OCI-LY3 (cell line): ENCODE results near the gene OVCA2.

Source experiments
- H2AFZ ChIP-seq: fragments of 200-600, 300-600 bp; shearing (Covaris generic); 2 replicates; pipeline ENCODE4 v1.6.0; 2014; ENCODE audit warnings: antibody characterized with exemption, low read depth, low read length
- H3K27ac ChIP-seq: fragments of 200-600, 300-600 bp; sonication (generic); 2 replicates; pipeline ENCODE4 v1.5.1; 2014; ENCODE audit warnings: mild to moderate bottlenecking, low read length, moderate library complexity, mixed read lengths
- H3K27me3 ChIP-seq: fragments of 200-600, 300-600 bp; sonication (generic); 2 replicates; pipeline ENCODE4 v1.6.1; 2014; ENCODE audit warnings: low read depth, low read length, mixed read lengths
- H3K36me3 ChIP-seq: fragments of 200-600, 300-600 bp; sonication (generic); replicated peaks from 2 replicates; pipeline ENCODE3; 2014; ENCODE audit warnings: low read depth, low read length, mixed read lengths
- H3K4me1 ChIP-seq: fragments of 300-600, 200-600 bp; sonication (generic); 2 replicates; pipeline ENCODE4 v1.6.1; 2014; ENCODE audit warnings: low read length, mixed read lengths
- H3K4me2 ChIP-seq: fragments of 200-600, 300-600 bp; sonication (generic); 2 replicates; pipeline ENCODE4 v1.6.1; 2014; ENCODE audit warnings: low read length, mixed read lengths
- H3K4me3 ChIP-seq: fragments of 300-600, 200-600 bp; sonication (generic); 2 replicates; pipeline ENCODE4 v1.5.1; 2014; ENCODE audit warnings: antibody characterized with exemption, mild to moderate bottlenecking, low read length, moderate library complexity
- H3K79me2 ChIP-seq: fragments of 300-600, 200-600 bp; shearing (Covaris generic); 2 replicates; pipeline ENCODE4 v1.6.1; 2014; ENCODE audit warnings: mild to moderate bottlenecking, low read length, mixed read lengths
- H3K9ac ChIP-seq: fragments of 300-600, 200-600 bp; shearing (Covaris generic); 2 replicates; pipeline ENCODE4 v1.6.0; 2014; ENCODE audit warnings: mild to moderate bottlenecking, low read length, moderate library complexity
- H3K9me3 ChIP-seq: fragments of 200-600, 300-600 bp; shearing (Covaris generic); 2 replicates; pipeline ENCODE4 v1.6.1; 2014; ENCODE audit warnings: low read length, mixed read lengths; ENCODE audit not compliant: insufficient read depth
- H4K20me1 ChIP-seq: fragments of 200-600, 300-600 bp; sonication (generic); 2 replicates; pipeline ENCODE4 v1.6.1; 2016; ENCODE audit warnings: low read length, mixed read lengths; ENCODE audit not compliant: insufficient read depth
- EZH2phosphoT487 ChIP-seq: fragments of 200-600 bp; shearing (Covaris generic); IDR thresholded peaks from 2 replicates; pipeline ENCODE4 v1.6.1; 2018; ENCODE audit warnings: antibody characterized with exemption, mixed run types, low read depth
- TF ChIP-seq, protein P1 (sequence below): fragments of 200-600, 300-600 bp; sonication (generic); IDR thresholded peaks from 2 replicates; pipeline ENCODE4 v1.5.1; 2014; ENCODE audit warnings: antibody characterized with exemption, low read length, low read depth

Gene OVCA2

DNA sequence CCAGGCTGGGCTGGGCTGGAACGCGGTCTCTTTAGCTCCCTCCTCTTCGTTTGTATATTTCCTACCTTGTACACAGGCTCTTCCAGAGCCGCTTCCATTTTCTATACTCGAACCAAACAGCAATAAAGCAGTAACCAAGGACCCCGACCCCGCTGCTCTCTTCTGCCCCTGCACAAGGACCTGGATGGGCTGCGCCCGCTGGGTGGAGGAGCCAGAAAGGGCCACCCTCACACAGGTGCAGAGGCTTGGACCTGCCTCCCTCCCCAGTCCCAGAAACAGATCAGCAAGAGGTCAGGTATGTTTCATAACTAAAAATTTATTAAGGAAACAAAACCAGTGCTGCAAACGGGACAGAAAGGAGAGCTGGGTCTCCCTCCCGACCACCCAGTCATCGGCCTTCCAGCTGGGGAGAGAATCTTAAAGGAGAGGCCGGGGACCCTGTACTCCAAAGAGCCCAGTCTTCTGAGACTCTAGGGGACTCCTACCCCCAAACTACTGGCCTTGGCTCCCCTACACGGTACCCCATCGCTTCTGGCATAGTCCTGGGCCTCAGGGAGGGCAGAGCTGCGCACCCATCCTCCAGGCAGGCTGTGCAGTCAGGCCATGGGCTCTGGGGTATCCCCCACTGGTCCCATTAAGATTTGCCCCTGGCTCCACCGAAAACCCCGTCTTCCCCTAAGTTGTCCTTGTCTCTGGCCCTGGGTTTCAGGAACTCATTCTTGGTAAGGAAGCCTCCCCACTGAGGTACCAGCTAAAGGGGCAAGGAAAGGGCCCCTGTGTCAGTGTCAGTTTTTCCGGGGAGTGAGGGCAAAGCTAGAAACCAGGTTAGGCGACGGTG is 17.9 kb downstream of the OVCA2 start:
- Histone ChIP-seq H3K79me2 (no peaks in the 10 kb centered on the region), H3K4me1 (peaks cover 3% of the 10 kb centered on the region; the same call in 1 of the 2 replicates), H3K9me3 (no peaks in the 10 kb centered on the region), H3K36me3 (no peaks in the 10 kb centered on the region), H3K27me3 (no peaks in the 10 kb centered on the region), H3K4me3 (no peak overlapping the region), H3K9ac (no peak overlapping the region), H3K27ac (no peak overlapping the region), H2AFZ (no peak overlapping the region), H3K4me2 (no peak overlapping the region), H4K20me1 (peaks cover 4% of the 10 kb centered on the region; the same call in 1 of the 2 replicates)
- TF ChIP-seq, protein P1, sequence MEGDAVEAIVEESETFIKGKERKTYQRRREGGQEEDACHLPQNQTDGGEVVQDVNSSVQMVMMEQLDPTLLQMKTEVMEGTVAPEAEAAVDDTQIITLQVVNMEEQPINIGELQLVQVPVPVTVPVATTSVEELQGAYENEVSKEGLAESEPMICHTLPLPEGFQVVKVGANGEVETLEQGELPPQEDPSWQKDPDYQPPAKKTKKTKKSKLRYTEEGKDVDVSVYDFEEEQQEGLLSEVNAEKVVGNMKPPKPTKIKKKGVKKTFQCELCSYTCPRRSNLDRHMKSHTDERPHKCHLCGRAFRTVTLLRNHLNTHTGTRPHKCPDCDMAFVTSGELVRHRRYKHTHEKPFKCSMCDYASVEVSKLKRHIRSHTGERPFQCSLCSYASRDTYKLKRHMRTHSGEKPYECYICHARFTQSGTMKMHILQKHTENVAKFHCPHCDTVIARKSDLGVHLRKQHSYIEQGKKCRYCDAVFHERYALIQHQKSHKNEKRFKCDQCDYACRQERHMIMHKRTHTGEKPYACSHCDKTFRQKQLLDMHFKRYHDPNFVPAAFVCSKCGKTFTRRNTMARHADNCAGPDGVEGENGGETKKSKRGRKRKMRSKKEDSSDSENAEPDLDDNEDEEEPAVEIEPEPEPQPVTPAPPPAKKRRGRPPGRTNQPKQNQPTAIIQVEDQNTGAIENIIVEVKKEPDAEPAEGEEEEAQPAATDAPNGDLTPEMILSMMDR = no peak
- no peak for TF ChIP-seq EZH2phosphoT487

DNA sequence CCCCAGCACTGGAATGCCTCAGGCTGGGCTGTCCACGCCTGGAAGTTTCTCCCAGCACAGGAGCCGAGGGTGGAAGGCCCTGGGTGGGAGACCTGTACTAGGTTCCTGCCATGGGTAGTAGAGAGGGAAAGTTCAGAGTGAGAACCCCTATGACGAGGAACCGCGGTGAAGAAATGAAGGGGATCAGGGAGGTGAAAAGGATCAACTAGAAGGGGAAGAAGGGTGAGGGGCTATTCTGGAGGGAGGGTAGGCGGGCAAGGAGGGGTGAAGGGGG is 18.5 kb downstream of the OVCA2 start:
- TF ChIP-seq, protein P1 = no peak
- TF ChIP-seq EZH2phosphoT487 = no peak
- H3K4me2 ChIP-seq = no peak overlapping the region
- H3K9me3 ChIP-seq = no peaks in the 10 kb centered on the region
- H3K36me3 ChIP-seq = no peaks in the 10 kb centered on the region
- no peak overlapping the region for H2AFZ ChIP-seq
- no peak overlapping the region for H3K4me3 ChIP-seq
- no peaks in the 10 kb centered on the region for H3K27me3 ChIP-seq
- H3K79me2 ChIP-seq = no peaks in the 10 kb centered on the region
- H3K9ac ChIP-seq = no peak overlapping the region
- H4K20me1 ChIP-seq = peaks cover 6% of the 10 kb centered on the region; the same call in 1 of the 2 replicates
- H3K27ac ChIP-seq = no peak overlapping the region
- H3K4me1 ChIP-seq = peaks cover 3% of the 10 kb centered on the region; the same call in 1 of the 2 replicates

DNA sequence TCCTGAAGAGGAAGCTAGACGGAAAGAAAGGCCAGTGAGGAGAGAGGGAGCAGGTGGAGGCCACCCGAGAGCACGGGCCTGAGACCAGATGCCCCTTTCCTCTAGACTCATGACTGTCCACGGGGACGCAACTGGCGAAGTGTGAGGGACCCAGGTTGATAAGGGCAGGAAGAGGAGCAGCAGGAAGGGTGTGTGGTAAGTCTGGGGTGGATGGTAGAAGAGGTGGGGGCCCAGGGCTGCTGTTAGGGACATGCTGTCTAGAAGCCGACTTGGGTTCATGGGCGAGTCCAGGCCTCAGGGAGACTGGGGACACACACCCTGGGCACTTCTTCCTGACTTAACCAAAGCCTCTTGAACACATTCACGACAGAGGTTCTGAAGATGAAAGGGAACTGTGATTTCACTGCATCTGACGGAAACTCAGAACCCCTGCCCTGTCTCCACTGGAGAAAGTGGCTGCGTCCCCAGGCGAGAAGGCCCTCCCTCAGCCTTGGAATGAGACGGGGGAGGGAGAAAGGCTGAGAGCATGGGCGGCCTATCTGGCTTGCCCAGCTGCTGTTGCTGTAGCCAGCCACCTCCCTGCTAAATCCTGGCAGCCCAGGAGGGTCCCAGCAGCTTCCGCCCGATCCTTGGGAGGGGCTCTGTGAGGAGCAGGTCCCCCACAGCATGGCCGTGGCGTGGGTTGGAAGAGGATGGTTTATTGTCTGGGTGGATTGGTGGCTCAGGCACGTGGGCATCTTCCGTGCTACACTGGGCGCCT is 19.0 kb downstream of the OVCA2 start:
- Histone ChIP-seq H3K27me3 (no peaks in the 10 kb centered on the region), H3K9ac (no peak overlapping the region), H2AFZ (no peak overlapping the region), H4K20me1 (peaks cover 8% of the 10 kb centered on the region; the same call in 1 of the 2 replicates), H3K4me3 (no peak overlapping the region), H3K4me2 (no peak overlapping the region), H3K79me2 (no peaks in the 10 kb centered on the region), H3K4me1 (peaks cover 3% of the 10 kb centered on the region; the same call in 1 of the 2 replicates), H3K36me3 (no peaks in the 10 kb centered on the region), H3K9me3 (no peaks in the 10 kb centered on the region), H3K27ac (no peak overlapping the region)
- TF ChIP-seq, protein P1 = no peak
- no peak for TF ChIP-seq EZH2phosphoT487

DNA sequence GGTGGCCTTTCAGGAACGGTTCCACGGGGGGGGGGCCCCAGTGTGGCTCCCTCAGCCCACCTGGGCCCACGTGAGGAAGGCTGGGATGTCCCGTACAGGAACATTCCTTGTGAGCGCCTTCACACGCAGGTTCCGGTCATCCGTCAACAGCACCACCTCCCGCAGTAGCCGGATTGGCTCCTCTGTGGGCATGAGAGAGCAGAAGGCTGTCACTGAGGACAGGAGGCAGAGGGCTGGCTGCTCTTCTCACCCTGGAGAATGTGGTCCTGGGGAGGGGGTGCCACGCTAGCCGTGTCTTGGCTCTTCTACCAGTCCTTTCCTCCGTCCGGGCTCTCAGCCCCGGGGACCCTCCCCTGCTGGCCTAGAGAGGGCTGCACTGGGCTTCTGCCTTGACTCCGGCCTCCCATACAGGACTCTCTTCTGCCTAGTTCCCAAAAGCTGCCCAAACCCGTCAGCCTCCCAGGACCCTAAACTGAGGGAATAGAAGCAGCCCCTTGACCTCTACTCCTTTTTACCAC is 19.7 kb downstream of the OVCA2 start:
- Histone ChIP-seq H3K4me3 (no peak overlapping the region), H3K4me1 (no peaks in the 10 kb centered on the region), H3K27me3 (no peaks in the 10 kb centered on the region), H2AFZ (no peak overlapping the region), H3K9ac (no peak overlapping the region), H4K20me1 (peaks cover 8% of the 10 kb centered on the region; the same call in 1 of the 2 replicates), H3K79me2 (no peaks in the 10 kb centered on the region), H3K27ac (no peak overlapping the region), H3K4me2 (no peak overlapping the region), H3K9me3 (no peaks in the 10 kb centered on the region), H3K36me3 (no peaks in the 10 kb centered on the region)
- TF ChIP-seq, protein P1 = no peak
- no peak for TF ChIP-seq EZH2phosphoT487
